Measurements from ENCODE around the gene WTIP. TPM values are rescaled to one million over a fixed set of nuclear protein-coding genes. Genes with fewer than 3 reads are reported as not detected.
"Not testable (repeated sequence)": the region's sequence is repeated elsewhere in the genome, so short reads cannot be mapped to it uniquely, and the experiment has no call there.

The WTIP gene
- total RNA-seq, 1 donor from 2014 or later, result 20.4 TPM

GRCh38 chr19:34475975-34476594 lies 5.5 kb upstream of the WTIP start:
- DNase-seq (ENCODE audit: low spot score in 2 of 2) (no peak), FAIRE-seq (no peak)

GRCh38 chr19:34478496-34478895 lies 3.1 kb upstream of the WTIP start:
- FAIRE-seq, result not testable (repeated sequence)

GRCh38 chr19:34479396-34479795 lies 2.2 kb upstream of the WTIP start:
- DNase-seq (ENCODE audit: low spot score in 2 of 2) (no peak), FAIRE-seq (no peak)

More at GRCh38 chr19:34478496-34478895, 3.1 kb upstream of the WTIP start:
- DNase-seq (ENCODE audit: low spot score in 2 of 2), result not testable (repeated sequence)

GRCh38 chr19:34480491-34480890 lies 1.1 kb upstream of the WTIP start:
- DNase-seq (ENCODE audit: low spot score in 2 of 2) (no peak), FAIRE-seq (no peak)

- FAIRE-seq (no peak), DNase-seq (ENCODE audit: low spot score in 2 of 2) (peak in 1 of 2 donors; percentile 62)
Observed at GRCh38 chr19:34481861-34482379, 362 bp downstream of the WTIP start.

- no peak for DNase-seq (ENCODE audit: low spot score in 2 of 2)
- no peak for FAIRE-seq
Observed at GRCh38 chr19:34482380-34483250, 1.1 kb downstream of the WTIP start.

GRCh38 chr19:34484328-34484727 lies 2.8 kb downstream of the WTIP start:
- FAIRE-seq, result no peak
- no peak for DNase-seq (ENCODE audit: low spot score in 2 of 2)

- FAIRE-seq, result no peak
Observed at GRCh38 chr19:34485831-34486230, 4.3 kb downstream of the WTIP start.

GRCh38 chr19:34487651-34488051 lies 6.1 kb downstream of the WTIP start:
- FAIRE-seq, result no peak
- no peak for DNase-seq (ENCODE audit: low spot score in 2 of 2)

More at GRCh38 chr19:34485831-34486230, 4.3 kb downstream of the WTIP start:
- DNase-seq (ENCODE audit: low spot score in 2 of 2), result no peak

GRCh38 chr19:34489175-34489574 lies 7.6 kb downstream of the WTIP start:
- DNase-seq (ENCODE audit: low spot score in 2 of 2), result no peak
- FAIRE-seq, result no peak

GRCh38 chr19:34490141-34490766 lies 8.7 kb downstream of the WTIP start:
- DNase-seq (ENCODE audit: low spot score in 2 of 2) (no peak), FAIRE-seq (no peak)

- DNase-seq (ENCODE audit: low spot score in 2 of 2) (no peak), FAIRE-seq (no peak)
Observed at GRCh38 chr19:34493038-34493648, 11.6 kb downstream of the WTIP start.

- DNase-seq (ENCODE audit: low spot score in 2 of 2) (no peak), FAIRE-seq (no peak)
Observed at GRCh38 chr19:34493649-34494044, 12.1 kb downstream of the WTIP start.

GRCh38 chr19:34494601-34495000 lies 13.0 kb downstream of the WTIP start:
- DNase-seq (ENCODE audit: low spot score in 2 of 2) (no peak), FAIRE-seq (no peak)

- DNase-seq (ENCODE audit: low spot score in 2 of 2), result no peak
- no peak for FAIRE-seq
Observed at GRCh38 chr19:34495416-34495815, 13.9 kb downstream of the WTIP start.

- FAIRE-seq (no peak), DNase-seq (ENCODE audit: low spot score in 2 of 2) (no peak)
Observed at GRCh38 chr19:34497112-34497805, 15.7 kb downstream of the WTIP start.

- FAIRE-seq, result no peak
- no peak for DNase-seq (ENCODE audit: low spot score in 2 of 2)
Observed at GRCh38 chr19:34499155-34499834, 17.7 kb downstream of the WTIP start.

GRCh38 chr19:34500656-34501120 lies 19.1 kb downstream of the WTIP start:
- FAIRE-seq (no peak), DNase-seq (ENCODE audit: low spot score in 2 of 2) (peak in 1 of 2 donors; percentile 7)

All from frontal cortex (tissue), 4 donors.